Smooth muscle cell of the brain vasculature (primary cell): Measurements from ENCODE around the gene SUMO3.
"Not testable (repeated sequence)": the region's sequence is repeated elsewhere in the genome, so short reads cannot be mapped to it uniquely, and the experiment has no call there.

Source experiments
- DNase-seq: peaks from one replicate; pipeline ENCODE4 v3.0.0-alpha.2; 2012; ENCODE audit warnings: low read depth, low spot score

SUMO3 gene

DNA sequence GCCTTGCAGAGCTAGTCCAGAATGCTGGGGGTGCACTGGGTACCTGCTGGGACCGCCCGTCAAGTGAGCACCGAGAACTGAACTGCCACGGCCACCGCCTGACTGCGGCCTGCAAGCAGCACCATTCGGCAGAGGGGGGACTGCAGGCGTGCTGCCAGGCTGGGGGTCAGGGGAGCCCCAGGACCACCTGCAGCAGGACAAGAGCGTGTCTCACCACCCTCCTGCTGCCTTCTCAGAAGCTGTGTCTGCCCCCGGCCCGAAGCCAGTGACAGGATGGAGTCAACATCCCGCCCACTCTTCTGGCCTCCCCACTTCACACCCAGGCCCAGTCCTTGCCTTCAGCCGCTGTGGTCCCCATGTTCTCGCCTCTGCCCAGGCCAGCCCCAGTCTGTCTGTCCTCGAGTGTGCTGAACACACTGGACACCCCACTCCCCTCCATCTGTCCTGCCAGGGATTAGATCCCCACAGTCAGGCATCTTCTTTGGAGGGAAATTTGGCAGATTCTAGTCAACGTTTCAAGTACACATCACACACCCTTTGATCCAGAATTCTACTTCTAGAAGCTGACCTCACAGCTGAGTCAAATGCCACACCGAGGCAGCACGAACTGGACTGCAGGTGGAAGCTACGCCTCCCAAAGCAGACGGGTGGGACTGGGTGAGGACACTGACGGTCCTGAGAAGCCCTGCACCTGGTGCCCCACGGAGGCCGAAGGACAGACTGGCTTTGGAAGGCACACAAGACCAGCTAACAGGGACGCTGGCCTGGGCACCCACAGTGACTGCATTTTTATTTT, 29.6 kb upstream of the SUMO3 start:
- no peak for DNase-seq

DNA sequence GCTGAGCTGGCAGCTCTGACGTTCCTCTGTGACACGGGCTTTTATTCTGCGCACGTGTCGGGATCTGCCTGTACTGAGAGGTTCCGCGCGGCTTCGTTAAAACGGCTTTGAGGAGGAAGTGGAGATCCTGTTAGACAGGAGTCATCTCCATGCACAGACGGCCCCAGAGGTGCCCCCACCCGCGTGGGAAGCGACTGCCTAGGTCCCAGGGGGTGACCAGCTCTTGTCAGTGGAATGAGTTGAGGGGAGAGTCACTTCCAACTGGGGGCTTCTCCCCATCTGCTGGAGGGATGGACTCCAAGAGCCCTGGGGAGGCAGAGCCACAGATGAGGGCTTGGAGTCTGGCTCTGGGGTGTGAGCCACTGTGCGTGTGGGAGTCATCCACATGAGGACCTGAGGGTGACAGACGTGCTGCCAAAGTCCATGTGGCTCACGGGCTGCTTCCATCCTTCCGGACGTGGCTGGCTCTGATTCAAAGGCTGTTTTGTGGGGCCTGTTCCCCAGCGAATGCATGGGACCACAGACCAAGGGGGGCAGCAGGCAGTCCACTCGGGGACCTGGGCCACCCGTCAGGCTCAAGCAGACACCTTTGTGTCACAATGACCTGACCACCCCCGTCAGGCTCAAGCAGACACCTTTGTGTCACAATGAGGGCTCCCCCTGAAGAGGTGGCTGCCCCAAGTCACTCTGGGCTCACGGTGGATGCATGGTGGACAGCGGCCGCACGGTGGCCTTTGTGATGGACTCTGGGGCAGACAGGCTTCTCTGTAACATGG, 28.8 kb upstream of the SUMO3 start:
- DNase-seq, result no peak

DNA sequence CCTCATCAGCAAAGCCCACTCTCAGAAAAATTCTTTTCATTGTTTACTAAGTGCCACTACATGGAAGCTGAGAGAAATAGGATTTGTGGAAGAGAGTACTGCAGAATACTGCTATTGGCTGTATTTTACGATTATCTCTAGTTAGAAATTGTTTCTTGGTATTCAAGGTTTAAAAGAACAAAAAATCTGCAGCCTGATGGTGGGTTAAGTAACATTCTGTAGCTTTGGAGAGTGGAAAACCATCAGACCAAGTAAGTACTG, 28.3 kb upstream of the SUMO3 start:
- no peak for DNase-seq

DNA sequence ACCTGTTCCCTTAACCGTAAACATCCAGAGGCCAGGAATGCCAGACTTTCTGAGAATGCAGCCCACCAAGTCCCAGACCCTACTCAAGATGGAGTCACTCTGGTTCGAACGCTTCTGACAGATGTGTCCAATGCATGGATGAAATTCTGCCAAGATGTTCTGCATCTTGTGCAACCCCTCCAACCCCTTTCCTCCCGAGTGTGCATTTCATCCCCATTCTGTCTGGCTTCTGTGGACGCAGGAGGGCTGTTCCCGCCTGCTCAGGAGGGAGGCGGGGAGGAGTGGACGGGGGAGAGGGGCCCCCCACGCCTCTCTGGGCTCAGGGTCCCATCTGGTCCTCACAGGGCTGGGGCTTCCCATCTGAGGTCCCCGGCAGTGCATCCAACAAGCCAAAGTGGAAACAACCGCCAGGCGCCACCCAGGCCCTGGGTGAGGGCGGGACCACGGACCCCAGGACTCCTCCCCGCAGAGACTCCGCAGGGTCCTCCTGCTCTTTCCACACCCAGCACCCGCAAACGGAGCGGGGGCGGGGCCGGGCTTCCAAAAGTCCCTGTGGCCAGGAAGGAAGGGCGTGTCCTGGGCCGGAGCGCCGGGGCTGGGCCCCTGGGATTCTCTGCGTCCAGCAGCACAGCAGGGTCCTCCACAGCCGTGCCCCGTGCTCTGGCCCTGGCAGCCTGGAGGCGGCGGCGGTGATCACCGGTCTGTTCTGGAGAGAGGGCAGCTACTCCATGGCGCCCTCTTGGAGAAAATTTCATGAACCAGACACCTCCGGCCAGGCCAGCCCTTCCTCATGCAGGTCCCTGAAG, 27.8 kb upstream of the SUMO3 start:
- no peak for DNase-seq

DNA sequence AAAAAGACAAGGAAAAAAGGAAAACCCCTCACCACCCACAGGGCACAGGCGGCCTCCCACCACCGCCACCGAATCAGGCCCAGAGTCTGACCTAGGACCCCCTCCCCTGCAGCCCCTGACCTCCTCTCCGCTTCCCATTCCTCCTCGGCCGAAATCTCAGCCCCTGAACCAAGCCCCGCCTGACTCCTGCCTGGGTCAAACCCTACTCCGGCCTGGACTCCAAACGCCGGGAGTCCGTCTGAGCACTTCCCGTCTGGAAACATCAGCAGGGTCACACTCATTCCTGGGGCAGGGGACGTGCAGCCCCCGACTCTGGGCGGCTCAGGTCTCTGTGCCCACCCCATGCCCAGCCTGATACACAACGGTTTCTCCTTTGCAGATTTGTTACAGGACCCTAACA, 26.4 kb upstream of the SUMO3 start:
- no peak for DNase-seq

DNA sequence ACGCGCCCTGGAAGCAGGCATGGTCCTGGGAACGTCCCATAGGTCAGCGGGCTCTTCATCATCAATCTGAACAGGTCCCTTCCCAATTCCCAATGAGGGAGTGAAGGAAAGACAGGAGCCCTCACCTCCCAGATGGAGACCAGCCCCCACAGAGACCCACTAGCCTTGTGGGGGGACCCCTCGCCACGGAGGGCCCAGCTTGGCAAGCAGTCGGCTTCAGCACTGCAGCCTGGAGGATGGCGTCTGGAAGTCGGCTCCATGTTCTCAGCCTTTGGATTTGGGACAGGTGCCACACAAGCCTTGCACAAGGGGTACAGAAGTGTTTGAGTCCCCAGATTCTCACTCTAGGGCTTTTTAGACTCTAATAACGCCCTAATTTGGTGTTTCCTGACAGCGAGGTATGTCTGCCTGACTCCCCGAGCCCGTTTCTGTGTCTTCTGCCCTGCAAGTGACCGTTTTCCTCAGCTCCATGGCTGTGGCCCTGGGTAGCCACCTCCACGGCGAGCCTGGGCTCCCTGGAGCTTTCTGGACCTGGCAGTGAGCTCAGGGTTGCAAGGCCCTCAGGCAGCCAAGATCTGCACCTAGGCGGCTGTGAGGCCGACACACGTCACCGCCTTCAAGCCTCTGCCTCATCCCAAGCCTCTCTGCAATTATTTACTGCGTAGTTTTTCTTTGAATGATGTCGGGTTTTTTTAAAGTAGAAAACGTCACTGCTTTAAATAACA, 25.0 kb upstream of the SUMO3 start:
- DNase-seq, result no peak

DNA sequence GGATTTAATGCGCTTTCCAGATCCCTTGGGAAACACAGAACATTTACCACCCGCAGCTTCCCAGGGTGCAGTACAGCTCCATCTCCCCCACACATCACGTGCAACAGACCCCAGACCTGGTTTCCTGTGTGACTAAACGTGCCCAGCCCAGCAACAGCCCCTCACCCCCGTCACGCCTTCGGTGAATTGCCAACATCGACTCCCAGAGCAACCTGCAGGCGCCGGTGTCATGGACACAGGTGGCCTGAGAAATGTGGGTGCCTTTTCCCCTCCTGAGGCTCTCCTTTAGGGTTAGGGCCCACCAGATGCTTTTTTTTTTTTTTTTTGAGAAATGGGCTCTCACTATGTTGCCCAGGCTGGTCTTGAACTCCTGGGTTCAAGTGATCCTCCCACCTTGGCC, 24.2 kb upstream of the SUMO3 start:
- DNase-seq, result no peak

DNA sequence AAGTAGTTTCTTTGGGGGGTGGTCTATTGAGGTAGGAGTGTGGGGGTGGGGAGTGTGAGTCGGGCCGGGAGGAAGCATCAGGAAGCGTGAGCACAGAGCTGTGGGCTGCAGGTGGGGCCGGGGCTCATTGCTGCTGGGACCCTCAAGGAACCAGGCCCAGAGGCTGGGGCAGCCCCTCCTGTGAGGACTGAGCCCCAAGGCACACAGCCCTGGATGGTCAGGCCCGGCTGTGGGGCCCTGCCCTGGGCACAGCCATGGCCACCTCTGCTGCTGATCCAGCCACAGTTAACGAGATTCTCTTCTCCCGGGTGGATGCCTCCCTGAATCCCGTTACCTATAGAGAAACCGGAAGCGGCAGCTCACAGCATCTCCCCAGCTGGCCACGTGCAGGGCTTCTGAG, 22.9 kb upstream of the SUMO3 start:
- no peak for DNase-seq

DNA sequence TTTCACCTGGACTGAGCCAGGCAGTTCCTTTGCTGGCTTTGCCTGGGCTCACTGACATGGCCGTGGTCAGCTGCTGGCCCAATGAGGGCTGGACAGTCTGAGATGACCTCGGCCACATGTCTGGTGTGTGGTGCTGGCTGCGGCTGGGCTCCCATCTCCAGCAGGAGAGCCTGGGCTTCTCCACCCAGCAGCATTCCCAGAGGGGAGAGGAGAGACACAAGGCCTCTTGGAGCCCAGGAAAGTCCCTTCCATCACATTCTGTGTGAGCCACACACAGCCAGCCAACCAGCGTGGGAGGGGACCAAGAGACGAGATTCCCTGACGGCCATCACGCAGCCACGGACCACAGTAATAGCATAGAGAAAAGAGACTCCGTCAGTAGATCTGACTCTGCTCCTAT, 21.1 kb upstream of the SUMO3 start:
- DNase-seq, result no peak

DNA sequence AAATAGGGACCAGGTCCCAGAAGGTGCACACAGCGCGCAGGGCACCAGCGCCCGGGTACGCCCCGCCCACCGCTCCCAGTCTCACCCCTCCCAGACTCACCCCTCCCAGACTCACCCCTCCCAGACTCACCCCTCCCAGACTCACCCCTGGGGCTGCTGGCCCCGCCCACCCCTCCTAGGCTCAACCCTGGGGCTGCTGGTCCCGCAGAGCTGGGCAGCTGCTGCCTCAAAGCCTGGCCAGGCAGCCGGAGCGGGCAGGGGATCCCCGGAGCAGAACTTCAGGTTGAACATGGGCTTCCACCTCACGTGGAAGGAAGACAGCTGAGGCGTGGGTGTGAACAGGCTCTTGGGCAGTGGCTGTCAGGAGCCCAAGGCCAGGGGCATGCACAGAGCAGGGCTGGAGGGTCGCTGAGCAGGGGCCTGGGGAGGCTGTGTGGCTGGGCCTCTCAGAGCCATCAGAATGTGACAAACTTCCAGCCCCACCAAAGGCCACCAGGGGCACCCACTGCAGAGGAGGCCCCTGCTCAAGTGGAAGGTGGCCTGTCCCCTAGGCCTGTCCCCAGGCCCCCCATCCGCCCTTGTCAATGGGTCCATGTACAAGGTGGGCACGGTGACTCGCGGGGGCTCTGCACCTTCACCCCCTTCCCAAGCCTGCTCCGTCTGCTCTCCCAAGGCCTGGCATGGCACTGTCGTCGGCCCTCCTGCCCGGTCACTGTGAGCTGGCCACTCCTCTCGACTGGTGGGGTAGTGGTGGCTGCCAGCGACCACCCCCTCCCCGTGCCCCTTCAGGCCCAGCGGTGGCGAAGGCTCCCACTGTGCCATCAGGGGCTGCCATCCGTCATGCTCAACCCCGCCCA, 20.4 kb upstream of the SUMO3 start:
- no peak for DNase-seq

DNA sequence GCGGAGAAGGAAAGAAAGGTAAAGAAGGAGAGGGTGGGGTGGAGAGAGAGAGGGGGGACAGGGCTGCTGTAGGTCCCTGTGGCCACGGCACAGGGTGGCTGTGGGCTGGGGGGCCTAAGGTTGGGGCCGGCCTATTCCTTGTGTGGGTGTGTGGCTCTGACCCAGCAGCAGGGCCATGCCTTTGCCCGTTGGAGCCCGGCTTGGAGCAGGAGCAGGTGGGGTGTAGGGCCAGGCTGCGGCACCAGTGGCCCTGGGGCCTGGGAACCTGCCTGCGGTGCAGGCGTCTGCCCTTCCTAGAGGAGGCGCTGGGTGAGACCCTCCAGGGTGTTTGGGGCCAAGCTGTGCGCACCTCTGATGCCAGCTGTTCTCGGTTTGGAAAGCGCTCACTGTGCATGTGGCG, 19.7 kb upstream of the SUMO3 start:
- DNase-seq, result no peak

DNA sequence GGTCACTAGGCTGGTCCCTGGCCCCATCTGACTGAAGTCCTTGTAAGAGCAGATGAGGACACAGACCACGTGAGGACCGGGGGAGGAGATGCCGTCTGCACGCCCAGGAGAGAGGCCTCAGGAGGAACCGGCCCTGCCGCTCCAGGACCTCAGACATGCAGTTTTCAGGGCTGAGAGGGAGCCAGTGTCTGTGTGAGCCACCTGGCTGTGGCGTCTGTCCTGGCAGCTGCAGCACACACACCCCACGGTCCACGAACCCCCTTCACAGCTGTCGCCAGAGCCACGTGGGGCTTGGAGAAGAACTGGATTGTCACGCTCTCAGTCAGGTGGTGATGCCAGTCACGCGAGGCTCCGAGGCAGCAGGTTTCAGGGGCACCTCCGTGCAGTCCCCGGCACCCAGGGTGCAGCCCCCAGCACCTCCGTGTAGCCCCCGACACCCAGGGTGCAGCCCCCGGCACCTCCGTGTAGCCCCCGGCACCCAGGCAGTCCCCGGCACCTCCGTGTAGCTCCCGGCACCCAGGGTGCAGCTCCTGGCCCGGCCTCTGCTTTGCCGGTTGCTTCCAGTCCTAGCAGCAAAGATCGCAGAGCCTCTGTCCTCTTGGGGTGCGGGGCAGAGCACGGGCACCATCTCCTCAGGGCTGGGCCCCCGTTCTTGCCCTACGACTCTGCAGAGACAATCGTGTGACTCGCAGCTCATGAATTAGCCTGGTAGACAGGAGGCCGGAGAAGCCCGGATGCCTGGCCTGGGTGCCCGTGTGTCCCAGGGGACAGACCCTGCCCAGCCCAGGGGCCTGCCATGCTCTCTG, 19.0 kb upstream of the SUMO3 start:
- DNase-seq, result no peak

DNA sequence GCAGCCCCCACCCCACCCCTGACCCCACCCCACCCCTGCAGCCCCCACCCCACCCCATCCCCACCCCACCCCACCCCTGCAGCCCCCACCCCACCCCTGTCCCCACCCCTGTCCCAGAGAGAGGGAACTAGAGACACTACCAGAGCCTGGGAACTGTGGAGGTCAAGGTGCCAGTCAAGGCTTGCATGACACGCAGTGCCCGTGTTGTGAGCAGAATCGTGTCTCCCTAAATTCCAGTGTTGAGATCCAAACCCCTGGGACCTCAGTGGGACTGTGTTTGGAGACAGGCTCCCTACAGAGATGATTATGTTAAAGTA, 18.4 kb upstream of the SUMO3 start:
- DNase-seq, result no peak

DNA sequence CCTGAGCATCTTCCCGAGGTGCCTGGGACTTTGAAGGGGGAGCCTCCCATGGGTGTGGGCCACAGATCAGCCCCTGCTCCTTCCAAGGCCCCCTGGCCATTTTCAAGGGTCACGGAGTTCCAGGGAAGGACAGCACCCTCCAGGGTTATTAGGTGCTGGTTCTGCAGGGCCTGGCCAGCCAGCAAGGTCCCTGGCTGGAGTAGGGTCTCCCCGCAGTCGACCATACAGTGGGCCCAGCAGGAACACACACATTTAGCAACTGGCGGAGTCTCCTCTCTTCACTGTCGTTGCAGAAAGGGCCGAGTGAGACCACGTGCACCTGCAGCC, 17.7 kb upstream of the SUMO3 start:
- no peak for DNase-seq

DNA sequence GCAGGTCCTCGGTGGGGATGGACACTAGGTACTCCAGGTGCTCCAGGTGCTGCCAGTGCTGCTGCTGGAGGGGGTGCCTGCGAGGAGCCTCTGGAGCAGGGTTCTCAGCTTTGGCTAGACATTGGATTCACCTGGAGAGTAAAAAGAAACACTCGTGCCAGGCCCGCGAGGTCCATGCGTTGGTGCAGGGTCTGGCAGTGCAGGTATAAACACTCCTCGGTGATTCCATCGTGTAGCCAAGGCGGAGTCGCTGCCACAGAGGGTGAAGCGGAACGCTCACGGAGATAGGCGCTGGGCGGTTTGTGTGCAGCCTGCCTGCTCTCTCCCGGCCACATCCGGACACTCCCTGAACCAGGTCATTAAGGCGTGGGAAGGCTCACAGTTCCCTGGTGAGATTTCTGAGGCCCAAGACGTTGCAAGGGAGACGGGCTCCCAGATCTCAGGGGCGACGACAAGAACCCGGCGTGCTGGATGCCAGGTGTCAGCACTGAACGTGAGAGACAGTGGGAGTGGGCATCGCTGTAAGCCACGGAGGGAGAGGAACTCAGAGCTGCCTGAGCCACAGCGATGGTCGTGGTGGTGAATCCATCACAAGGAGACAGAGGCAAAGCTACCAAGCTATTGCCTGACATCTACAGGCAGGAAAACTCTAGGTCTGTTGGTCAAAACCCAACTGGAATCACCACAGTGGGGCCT, 17.2 kb upstream of the SUMO3 start:
- no peak for DNase-seq

DNA sequence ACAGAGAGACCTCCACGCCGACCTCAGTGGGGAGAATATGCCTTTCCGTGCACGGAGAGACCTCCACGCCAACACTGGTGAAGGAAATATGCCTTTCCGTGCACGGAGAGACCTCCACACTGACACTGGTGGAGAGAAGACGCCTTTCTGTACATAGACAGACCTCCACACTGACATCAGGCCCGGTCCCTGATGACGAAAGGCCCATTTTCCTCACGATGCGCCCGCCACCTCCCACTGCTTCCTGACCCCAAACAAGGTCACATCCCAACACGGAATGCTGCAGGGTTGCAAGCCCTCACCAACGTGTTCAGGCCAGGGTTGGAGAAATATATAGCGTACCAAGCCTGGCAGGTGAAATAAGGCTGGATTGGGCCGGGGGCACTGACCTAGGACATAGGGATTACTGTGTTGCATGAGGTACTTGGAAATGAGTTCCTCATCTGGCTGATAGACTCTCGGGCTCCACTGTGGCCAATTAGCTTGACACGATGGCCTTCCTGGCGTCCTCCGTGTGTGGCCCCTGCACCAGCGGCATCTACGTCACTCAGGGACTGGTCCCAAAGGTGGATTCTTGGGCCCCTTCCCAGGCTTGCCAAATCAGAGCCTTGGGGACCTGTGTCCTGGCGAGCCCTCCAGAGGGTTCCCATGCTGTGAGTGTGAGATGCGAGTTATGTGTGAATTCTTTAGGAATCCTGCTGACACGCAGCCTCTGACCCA, 16.5 kb upstream of the SUMO3 start:
- DNase-seq, result no peak

DNA sequence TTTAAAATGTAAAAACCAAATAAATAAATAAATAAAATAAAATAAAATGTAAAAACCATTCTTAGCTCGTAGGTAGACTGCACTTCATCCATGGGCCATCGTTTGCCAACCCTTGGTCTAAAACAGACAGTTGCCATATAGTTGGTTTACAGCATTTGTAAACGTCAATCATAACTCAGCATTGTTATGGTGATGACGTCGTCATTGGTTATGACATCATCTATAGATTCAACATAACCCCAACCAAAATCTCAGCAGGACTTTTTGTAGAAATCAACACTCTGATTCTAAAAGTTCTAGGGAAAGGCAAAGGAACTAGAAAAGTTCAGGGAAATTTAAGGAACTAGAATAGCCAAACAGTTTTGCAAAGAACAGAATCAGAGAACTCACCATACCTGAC, 15.8 kb upstream of the SUMO3 start:
- DNase-seq, result no peak

DNA sequence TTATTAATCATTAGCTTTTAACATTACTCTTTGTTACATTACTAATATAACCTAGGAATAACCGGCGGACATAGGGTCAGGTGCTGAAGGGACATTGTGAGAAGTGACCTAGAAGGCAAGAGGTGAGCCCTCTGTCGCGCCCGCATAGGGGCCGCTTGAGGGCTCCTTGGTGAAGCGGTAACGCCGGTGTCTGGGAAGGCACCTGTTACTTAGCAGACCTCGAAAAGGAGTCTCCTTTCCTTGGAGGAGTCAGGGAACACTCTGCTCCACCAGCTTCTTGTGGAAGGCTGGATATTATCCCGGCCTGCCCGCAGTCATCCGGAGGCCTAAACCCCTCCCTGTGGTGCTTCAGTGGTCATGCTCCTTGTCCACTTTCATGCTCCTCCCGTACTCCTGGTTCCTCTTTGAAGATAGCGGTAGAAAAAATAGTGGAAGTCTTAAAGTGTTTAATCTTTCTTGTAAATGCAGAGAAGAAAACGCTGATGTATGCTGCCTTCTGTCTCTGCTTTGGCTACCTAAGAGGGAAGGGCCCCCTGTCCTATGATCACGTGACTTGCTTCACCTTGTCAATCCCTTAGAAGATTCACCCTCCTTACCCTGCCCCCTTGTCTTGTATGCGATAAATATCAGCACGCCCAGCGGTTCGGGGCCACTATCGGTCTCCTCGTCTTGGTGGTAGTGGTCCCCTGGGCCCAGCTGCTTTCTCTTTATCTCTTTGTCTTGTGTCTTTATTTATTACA, 14.8 kb upstream of the SUMO3 start:
- not testable (repeated sequence) for DNase-seq
